ENCODE measurements around the gene RBL2. TPM values are rescaled to one million over a fixed set of nuclear protein-coding genes. Genes with fewer than 3 reads are reported as not detected.

The RBL2 gene
- total RNA-seq, 1 donor from 2014 or later = 51.0 TPM

GRCh38 chr16:53440125-53440524 lies 5.9 kb downstream of the RBL2 start:
- Mint-ChIP-seq H3K9me3 (no peaks in the 10 kb centered on the region), H3K27me3 (no peaks in the 10 kb centered on the region), H3K4me3 (no peak overlapping the region), H3K4me1 (ENCODE audit: unreplicated experiment) (peaks cover 5% of the 10 kb centered on the region), H3K27ac (no peak overlapping the region), H3K36me3 (peaks cover 4% of the 10 kb centered on the region)
- TF ChIP-seq CTCF (conservative IDR thresholded peaks at IDR 0.05) = no peak
- DNase-seq (ENCODE audit: extremely low spot score, unreplicated experiment) = no peak

DNA sequence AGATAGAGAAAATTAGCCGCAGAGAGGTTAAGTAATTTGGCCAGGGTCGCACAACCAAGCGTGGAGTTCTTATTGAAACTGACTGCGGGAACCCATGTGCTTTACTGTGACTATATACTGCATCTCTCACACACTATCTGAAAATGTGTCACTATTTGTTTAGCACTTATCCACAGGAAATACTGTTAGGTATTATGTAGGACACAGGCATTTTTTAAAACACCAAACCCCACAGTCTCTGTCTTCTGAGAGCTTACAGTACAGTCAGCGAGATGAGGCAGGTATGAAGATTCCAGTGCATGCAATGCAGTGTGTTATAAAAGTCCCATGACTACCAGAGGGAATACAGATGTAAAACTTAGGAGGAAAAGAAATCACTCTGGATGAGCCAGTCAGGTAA lies 11.3 kb downstream of the RBL2 start:
- H3K4me1 Mint-ChIP-seq (ENCODE audit: unreplicated experiment) = no peaks in the 10 kb centered on the region
- no peak overlapping the region for H3K4me3 Mint-ChIP-seq
- no peak for TF ChIP-seq CTCF (conservative IDR thresholded peaks at IDR 0.05)
- no peaks in the 10 kb centered on the region for H3K27me3 Mint-ChIP-seq
- no peaks in the 10 kb centered on the region for H3K9me3 Mint-ChIP-seq
- H3K27ac Mint-ChIP-seq = no peak overlapping the region
- H3K36me3 Mint-ChIP-seq = peaks cover 18% of the 10 kb centered on the region
- DNase-seq (ENCODE audit: extremely low spot score, unreplicated experiment) = no peak

- H3K36me3 Mint-ChIP-seq = peaks cover 18% of the 10 kb centered on the region
Measured at GRCh38 chr16:53446090-53446489, 11.8 kb downstream of the RBL2 start.

DNA sequence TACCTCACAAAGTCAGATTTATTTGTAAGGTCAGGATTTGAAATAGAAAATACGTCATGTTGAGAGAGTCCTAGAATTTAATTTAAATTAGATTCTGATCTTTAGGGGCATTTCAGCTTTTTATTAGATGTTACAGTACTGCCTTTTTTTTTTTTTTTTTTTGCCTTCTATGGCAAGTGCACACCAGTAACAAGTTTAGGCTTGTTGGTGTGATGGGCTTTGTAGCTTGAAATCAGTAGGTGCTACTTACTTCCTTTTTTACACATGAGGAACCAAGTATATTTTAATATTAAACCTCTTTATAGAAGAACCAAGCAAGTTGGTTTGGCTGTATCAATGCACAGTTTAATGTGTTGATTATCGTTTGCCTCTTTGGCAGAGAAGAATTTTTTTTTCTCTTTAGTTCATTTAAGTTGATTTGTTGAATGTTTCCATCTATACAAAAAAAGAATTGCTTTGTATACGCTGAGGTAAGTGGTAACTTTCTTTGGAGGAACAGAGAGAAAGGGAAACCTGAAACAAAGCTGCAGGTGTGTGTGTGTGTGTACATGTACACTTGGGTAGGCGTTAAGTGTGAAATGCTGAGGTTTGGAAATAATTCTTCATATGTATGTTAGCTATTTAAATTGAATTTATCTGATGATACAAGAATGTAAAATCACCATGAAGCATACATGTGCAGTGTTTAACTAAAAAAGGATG lies 15.7 kb downstream of the RBL2 start:
- Mint-ChIP-seq H3K4me3 (peak overlapping the region; percentile 20), H3K27ac (no peak overlapping the region), H3K27me3 (no peaks in the 10 kb centered on the region), H3K9me3 (no peaks in the 10 kb centered on the region), H3K4me1 (ENCODE audit: unreplicated experiment) (no peaks in the 10 kb centered on the region), H3K36me3 (peaks cover 18% of the 10 kb centered on the region)
- no peak for TF ChIP-seq CTCF (conservative IDR thresholded peaks at IDR 0.05)
- no peak for DNase-seq (ENCODE audit: extremely low spot score, unreplicated experiment)

More at GRCh38 chr16:53446090-53446489, 11.8 kb downstream of the RBL2 start:
- Mint-ChIP-seq H3K27ac (no peak overlapping the region), H3K27me3 (no peaks in the 10 kb centered on the region), H3K4me1 (ENCODE audit: unreplicated experiment) (no peaks in the 10 kb centered on the region), H3K4me3 (no peak overlapping the region), H3K9me3 (no peaks in the 10 kb centered on the region)
- DNase-seq (ENCODE audit: extremely low spot score, unreplicated experiment) = no peak
- no peak for TF ChIP-seq CTCF (conservative IDR thresholded peaks at IDR 0.05)

DNA sequence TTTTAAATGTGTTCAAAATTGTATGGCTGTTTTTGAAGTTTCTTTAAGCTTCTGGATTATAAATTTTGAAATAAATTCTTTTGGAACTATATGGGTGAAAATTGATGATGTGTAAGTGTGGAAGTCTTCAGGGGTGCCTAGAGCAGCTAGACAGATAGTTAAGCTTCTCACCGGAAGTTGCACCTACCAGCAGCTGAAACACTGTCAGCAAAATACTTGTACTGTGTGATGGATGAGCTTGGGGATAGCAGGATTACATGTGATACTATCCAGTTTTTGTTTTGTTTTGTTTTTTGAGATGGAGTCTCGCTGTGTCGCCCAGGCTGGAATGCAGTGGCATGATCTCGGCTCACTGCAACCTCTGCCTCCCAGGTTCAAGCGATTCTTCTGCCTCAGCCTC lies 19.7 kb downstream of the RBL2 start:
- no peak overlapping the region for H3K27ac Mint-ChIP-seq
- no peaks in the 10 kb centered on the region for H3K9me3 Mint-ChIP-seq
- peaks cover 33% of the 10 kb centered on the region for H3K36me3 Mint-ChIP-seq
- H3K4me3 Mint-ChIP-seq = no peak overlapping the region
- TF ChIP-seq CTCF (conservative IDR thresholded peaks at IDR 0.05) = no peak
- no peaks in the 10 kb centered on the region for H3K27me3 Mint-ChIP-seq
- H3K4me1 Mint-ChIP-seq (ENCODE audit: unreplicated experiment) = no peaks in the 10 kb centered on the region
- no peak for DNase-seq (ENCODE audit: extremely low spot score, unreplicated experiment)
